NT2/D1 (cell line): ENCODE measurements around the gene STAM.

Experiments
- DNase-seq: peaks from one replicate; pipeline ENCODE4 v3.0.0-alpha.2; 2011; ENCODE audit warnings: low read depth, low spot score
- H3K27me3 ChIP-seq: 2 replicates; pipeline ENCODE4 v1.6.0; 2011; ENCODE audit warnings: mild to moderate bottlenecking; ENCODE audit not compliant: insufficient read length, insufficient read depth
- H3K36me3 ChIP-seq: 2 replicates; pipeline ENCODE4 v1.6.1; 2011; ENCODE audit warnings: mild to moderate bottlenecking, low read length, mixed read lengths; ENCODE audit not compliant: insufficient read depth, insufficient read length
- H3K4me1 ChIP-seq: 2 replicates; pipeline ENCODE4 v1.5.1; 2011; ENCODE audit not compliant: insufficient read depth, insufficient read length
- H3K4me3 ChIP-seq: 2 replicates; pipeline ENCODE4 v1.5.1; 2011; ENCODE audit warnings: low read depth; ENCODE audit not compliant: insufficient read length
- H3K9ac ChIP-seq: 2 replicates; pipeline ENCODE4 v1.6.0; 2011; ENCODE audit warnings: low read depth; ENCODE audit not compliant: insufficient read length
- H3K9me3 ChIP-seq: 2 replicates; pipeline ENCODE4 v1.5.1; 2011; ENCODE audit warnings: mild to moderate bottlenecking, low read length; ENCODE audit not compliant: insufficient read depth
- SUZ12 ChIP-seq: IDR thresholded peaks from 2 replicates; pipeline ENCODE4 v1.6.1; 2011; ENCODE audit not compliant: insufficient read length, insufficient read depth; ENCODE audit errors: extremely low read depth
- YY1 ChIP-seq: IDR thresholded peaks from 2 replicates; pipeline ENCODE4 v1.6.1; 2011; ENCODE audit not compliant: insufficient read length, insufficient read depth
- ZNF274 ChIP-seq: IDR thresholded peaks from 2 replicates; pipeline ENCODE4 v1.6.1; 2011; ENCODE audit warnings: mild to moderate bottlenecking, low read depth, low read length

Gene STAM

DNA sequence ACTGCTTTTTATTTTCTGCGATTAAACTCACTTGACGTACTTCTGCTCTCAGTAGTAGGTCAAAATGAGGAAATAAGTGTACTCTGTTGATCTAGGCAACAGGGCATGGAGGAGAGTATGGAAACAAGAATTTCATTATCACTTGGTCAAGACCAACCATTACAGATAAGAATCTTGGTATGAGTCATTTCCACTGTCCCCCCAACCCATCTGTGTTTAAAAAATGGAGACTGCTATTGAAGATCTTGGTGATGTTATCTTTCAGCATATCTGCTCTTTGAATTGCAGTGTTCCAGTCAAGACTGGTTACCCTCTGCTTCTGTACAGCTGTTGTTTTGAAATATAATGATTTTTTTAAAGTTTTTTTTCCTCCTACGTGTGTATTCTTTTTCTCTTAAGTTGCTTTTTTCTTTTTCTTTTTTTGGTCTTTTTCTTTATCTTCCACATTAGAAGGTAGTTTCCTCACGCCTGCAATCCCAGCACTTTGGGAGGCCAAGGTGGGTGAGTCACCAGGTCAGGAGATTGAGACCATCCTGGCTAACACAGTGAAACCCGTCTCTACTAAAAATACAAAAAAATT is 11.7 kb downstream of the STAM start:
- Histone ChIP-seq H3K36me3 (peaks cover 12% of the 10 kb centered on the region), H3K4me3 (no peak overlapping the region), H3K27me3 (no peaks in the 10 kb centered on the region), H3K9ac (no peak overlapping the region), H3K9me3 (peaks cover 38% of the 10 kb centered on the region), H3K4me1 (no peaks in the 10 kb centered on the region)
- no peak for TF ChIP-seq ZNF274
- TF ChIP-seq SUZ12: no peak
- TF ChIP-seq YY1: no peak
- DNase-seq: no peak

- Histone ChIP-seq H3K9ac (no peak overlapping the region), H3K4me3 (no peak overlapping the region), H3K4me1 (no peaks in the 10 kb centered on the region)
Measured at GRCh38 chr10:17657103-17657500, 13.2 kb downstream of the STAM start.

GRCh38 chr10:17659365-17659764 is 15.4 kb downstream of the STAM start:
- Histone ChIP-seq H3K27me3 (no peaks in the 10 kb centered on the region), H3K9me3 (peaks cover 18% of the 10 kb centered on the region; the same call in 1 of the 2 replicates), H3K4me1 (no peaks in the 10 kb centered on the region), H3K36me3 (peaks cover 20% of the 10 kb centered on the region), H3K4me3 (no peak overlapping the region), H3K9ac (no peak overlapping the region)
- no peak for DNase-seq
- TF ChIP-seq SUZ12: no peak
- no peak for TF ChIP-seq ZNF274
- TF ChIP-seq YY1: no peak

More at GRCh38 chr10:17657103-17657500, 13.2 kb downstream of the STAM start:
- TF ChIP-seq YY1: no peak
- no peak for TF ChIP-seq SUZ12
- TF ChIP-seq ZNF274: no peak
- Histone ChIP-seq H3K27me3 (no peaks in the 10 kb centered on the region), H3K36me3 (peaks cover 21% of the 10 kb centered on the region), H3K9me3 (peaks cover 37% of the 10 kb centered on the region)
- DNase-seq: no peak

- peaks cover 8% of the 10 kb centered on the region; the same call in 1 of the 2 replicates for H3K9me3 ChIP-seq
- no peak overlapping the region for H3K4me3 ChIP-seq
- H3K4me1 ChIP-seq: no peaks in the 10 kb centered on the region
- peaks cover 20% of the 10 kb centered on the region for H3K36me3 ChIP-seq
- no peaks in the 10 kb centered on the region for H3K27me3 ChIP-seq
- DNase-seq: no peak
- no peak overlapping the region for H3K9ac ChIP-seq
- TF ChIP-seq SUZ12: no peak
- TF ChIP-seq YY1: no peak
- TF ChIP-seq ZNF274: no peak
Measured at GRCh38 chr10:17660921-17661320, 17.0 kb downstream of the STAM start.

GRCh38 chr10:17661510-17661909 is 17.6 kb downstream of the STAM start:
- no peak overlapping the region for H3K9ac ChIP-seq
- TF ChIP-seq SUZ12 (no peak), YY1 (no peak), ZNF274 (no peak)

GRCh38 chr10:17662193-17663138 is 18.5 kb downstream of the STAM start:
- Histone ChIP-seq H3K27me3 (no peaks in the 10 kb centered on the region), H3K9ac (no peak overlapping the region), H3K4me1 (no peaks in the 10 kb centered on the region), H3K4me3 (no peak overlapping the region), H3K9me3 (no peaks in the 10 kb centered on the region), H3K36me3 (peaks cover 20% of the 10 kb centered on the region)
- DNase-seq: no peak
- no peak for TF ChIP-seq YY1
- TF ChIP-seq SUZ12: no peak
- TF ChIP-seq ZNF274: no peak

More at GRCh38 chr10:17661510-17661909, 17.6 kb downstream of the STAM start:
- peaks cover 4% of the 10 kb centered on the region; the same call in 1 of the 2 replicates for H3K9me3 ChIP-seq
- no peak overlapping the region for H3K4me3 ChIP-seq
- H3K4me1 ChIP-seq: no peaks in the 10 kb centered on the region
- peaks cover 20% of the 10 kb centered on the region for H3K36me3 ChIP-seq
- H3K27me3 ChIP-seq: no peaks in the 10 kb centered on the region
- DNase-seq: no peak

DNA sequence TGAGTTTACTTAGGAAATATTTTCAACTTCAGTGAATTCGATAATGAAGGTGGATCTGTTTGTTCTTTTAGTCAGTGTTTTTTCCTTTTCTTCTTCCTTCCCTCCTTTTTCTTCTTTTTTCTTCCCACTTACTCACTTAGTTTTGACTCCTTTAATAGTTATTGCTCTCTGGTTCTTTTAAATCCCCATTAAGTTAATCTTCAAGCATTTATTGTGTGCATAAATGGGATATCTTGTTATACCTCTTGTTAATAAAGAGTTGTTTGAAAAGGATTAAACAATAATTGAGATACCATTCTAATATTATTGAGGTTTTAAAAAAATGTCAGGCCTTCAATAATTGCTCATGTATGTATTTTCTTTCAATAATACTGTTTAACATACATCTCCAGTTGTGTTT is 19.5 kb downstream of the STAM start:
- peaks cover 20% of the 10 kb centered on the region for H3K36me3 ChIP-seq
- DNase-seq: no peak
- H3K4me3 ChIP-seq: no peak overlapping the region
- no peaks in the 10 kb centered on the region for H3K9me3 ChIP-seq
- H3K9ac ChIP-seq: no peak overlapping the region
- no peaks in the 10 kb centered on the region for H3K27me3 ChIP-seq
- TF ChIP-seq YY1 (no peak), SUZ12 (no peak), ZNF274 (no peak)
- no peaks in the 10 kb centered on the region for H3K4me1 ChIP-seq
